Measurements from ENCODE around the gene SUPT3H. TPM values are rescaled to one million over a fixed set of nuclear protein-coding genes. Genes with fewer than 3 reads are reported as not detected.

Gene SUPT3H
- 5.9 and 7.5 TPM in 2 replicates for total RNA-seq (2014; rRNA removed; shearing (Covaris generic))

- DNase-seq (ENCODE audit: low spot score): peak; percentile 94
Observed at GRCh38 chr6:45377554-45378333, at the start of gene SUPT3H. TSS of gene SUPT3H (minus strand) at chr6:45377934.

GRCh38 chr6:45426251-45426650, 48.5 kb upstream of the SUPT3H start:
- DNase-seq (ENCODE audit: low spot score): no peak

GRCh38 chr6:45424451-45424861, 46.7 kb upstream of the SUPT3H start:
- DNase-seq (ENCODE audit: low spot score): peak; percentile 25

GRCh38 chr6:45423824-45424450, 46.2 kb upstream of the SUPT3H start:
- no peak for DNase-seq (ENCODE audit: low spot score)

- DNase-seq (ENCODE audit: low spot score): no peak
Observed at GRCh38 chr6:45423111-45423823, 45.5 kb upstream of the SUPT3H start.

- DNase-seq (ENCODE audit: low spot score): peak; percentile 27
Observed at GRCh38 chr6:45422503-45423110, 44.9 kb upstream of the SUPT3H start.

GRCh38 chr6:45421709-45422502, 44.2 kb upstream of the SUPT3H start:
- DNase-seq (ENCODE audit: low spot score): peak; percentile 81

- peak; percentile 33 for DNase-seq (ENCODE audit: low spot score)
Observed at GRCh38 chr6:45420909-45421708, 43.4 kb upstream of the SUPT3H start.

GRCh38 chr6:45420083-45420908, 42.6 kb upstream of the SUPT3H start:
- DNase-seq (ENCODE audit: low spot score): peak; percentile 80

- peak; percentile 72 for DNase-seq (ENCODE audit: low spot score)
Observed at GRCh38 chr6:45419571-45420082, 41.9 kb upstream of the SUPT3H start.

- DNase-seq (ENCODE audit: low spot score): no peak
Observed at GRCh38 chr6:45417436-45417835, 39.7 kb upstream of the SUPT3H start.

GRCh38 chr6:45416700-45417099, 39.0 kb upstream of the SUPT3H start:
- no peak for DNase-seq (ENCODE audit: low spot score)

GRCh38 chr6:45415788-45416518, 38.2 kb upstream of the SUPT3H start:
- DNase-seq (ENCODE audit: low spot score): no peak

GRCh38 chr6:45415315-45415714, 37.6 kb upstream of the SUPT3H start:
- peak; percentile 34 for DNase-seq (ENCODE audit: low spot score)

- DNase-seq (ENCODE audit: low spot score): peak; percentile 55
Observed at GRCh38 chr6:45411959-45412358, 34.2 kb upstream of the SUPT3H start.

GRCh38 chr6:45400021-45400420, 22.3 kb upstream of the SUPT3H start:
- DNase-seq (ENCODE audit: low spot score): no peak

- no peak for DNase-seq (ENCODE audit: low spot score)
Observed at GRCh38 chr6:45398075-45398813, 20.5 kb upstream of the SUPT3H start.

- no peak for DNase-seq (ENCODE audit: low spot score)
Observed at GRCh38 chr6:45394586-45395095, 16.9 kb upstream of the SUPT3H start.
